H1 (cell line): ENCODE data around the gene RPL14. TPM values are rescaled to one million over a fixed set of nuclear protein-coding genes. Genes with fewer than 3 reads are reported as not detected.

Experiments
- JUND ChIP-seq: IDR thresholded peaks from 2 replicates; pipeline ENCODE4 v1.6.1; 2011; ENCODE audit warnings: mild to moderate bottlenecking, improper control_type of control experiment, low read length
- SUZ12 ChIP-seq: fragments of 200-600 bp; sonication (generic); IDR thresholded peaks from 2 replicates; pipeline ENCODE4 v1.6.1; 2012; ENCODE audit warnings: mild to moderate bottlenecking, inconsistent platforms, low read length, moderate library complexity, mixed read lengths
- TCF12 ChIP-seq: IDR thresholded peaks from 2 replicates; pipeline ENCODE4 v1.6.1; 2011; ENCODE audit warnings: low read depth, mild to moderate bottlenecking, low read length
- polyA plus RNA-seq, 7 experiments: library from polyadenylated mRNA; depleted of rRNA in 3 of 7; stranded (reverse) in 5 of 7; unstranded in 2 of 7; fragments of >200 nt in 5 of 7; fragments of 200-250 nt in 2 of 7; gene quantifications; 1 replicate in 5 of 7; 2 replicates in 1 of 7; 4 replicates in 1 of 7; pipeline versions ENCODE4 v1.2.1 to v1.2.3, GENCODE V29; 2011 to 2013; ENCODE audit warnings: missing spikeins in 2 of 7, mixed read lengths in 2 of 7
- total RNA-seq: library from RNA; stranded (reverse); fragmentation: NEBNext Ultra II Directional; extraction: Animal tissue kit (Norgen Biotek cat#: 25700); gene quantifications from 2 replicates; pipeline ENCODE4 v1.2.1, GENCODE V29; 2021
- TF ChIP-seq, protein P1 (sequence below): fragments of 300-600 bp; sonication (generic); IDR thresholded peaks from 2 replicates; pipeline ENCODE4 v1.7.1; 2012; ENCODE audit warnings: low read length, moderate library complexity, mild to moderate bottlenecking, inconsistent platforms; ENCODE audit not compliant: insufficient replicate concordance
- TF ChIP-seq, protein P2 (sequence below): IDR thresholded peaks from 2 replicates; pipeline ENCODE4 v1.6.1; 2011; ENCODE audit warnings: low read length, improper control_type of control experiment

The RPL14 gene
- total and polyA plus RNA-seq, 2 of the 8 experiments (the other 6 are each of a cell fraction or from before 2014, with no cell fraction given): 1,192 to 2,341 TPM

DNA sequence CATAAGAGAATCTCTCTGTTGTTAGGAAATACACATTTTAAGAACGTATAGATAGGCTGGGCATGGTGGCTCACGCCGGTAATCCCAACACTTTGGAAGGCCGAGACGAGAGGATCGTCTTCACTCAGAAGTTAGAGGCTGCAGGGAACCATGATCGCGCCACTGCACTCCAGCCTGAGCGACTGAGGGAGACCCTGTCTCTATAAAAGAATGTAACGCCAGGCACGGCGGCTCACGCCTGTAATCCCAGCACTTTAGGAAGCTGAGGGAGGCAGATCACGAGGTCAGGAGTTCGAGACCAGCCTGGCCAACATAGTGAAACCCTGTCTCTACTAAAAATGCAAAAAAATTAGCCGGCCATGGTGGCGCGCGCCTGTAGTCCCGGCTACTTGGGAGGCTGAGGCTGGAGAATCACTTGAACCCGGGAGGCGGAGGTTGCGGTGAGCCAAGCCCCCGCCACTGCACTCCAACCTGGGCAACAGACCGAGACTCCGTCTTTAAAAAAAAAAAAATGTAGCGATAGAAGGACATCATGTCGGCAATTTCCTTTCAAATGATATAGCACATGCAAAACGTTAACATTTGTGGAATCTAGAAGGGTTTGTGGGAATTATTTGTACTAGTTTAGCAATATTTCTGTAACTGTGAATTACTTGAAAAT, 730 bp upstream of the RPL14 start (continued):
- TF ChIP-seq, protein P1, sequence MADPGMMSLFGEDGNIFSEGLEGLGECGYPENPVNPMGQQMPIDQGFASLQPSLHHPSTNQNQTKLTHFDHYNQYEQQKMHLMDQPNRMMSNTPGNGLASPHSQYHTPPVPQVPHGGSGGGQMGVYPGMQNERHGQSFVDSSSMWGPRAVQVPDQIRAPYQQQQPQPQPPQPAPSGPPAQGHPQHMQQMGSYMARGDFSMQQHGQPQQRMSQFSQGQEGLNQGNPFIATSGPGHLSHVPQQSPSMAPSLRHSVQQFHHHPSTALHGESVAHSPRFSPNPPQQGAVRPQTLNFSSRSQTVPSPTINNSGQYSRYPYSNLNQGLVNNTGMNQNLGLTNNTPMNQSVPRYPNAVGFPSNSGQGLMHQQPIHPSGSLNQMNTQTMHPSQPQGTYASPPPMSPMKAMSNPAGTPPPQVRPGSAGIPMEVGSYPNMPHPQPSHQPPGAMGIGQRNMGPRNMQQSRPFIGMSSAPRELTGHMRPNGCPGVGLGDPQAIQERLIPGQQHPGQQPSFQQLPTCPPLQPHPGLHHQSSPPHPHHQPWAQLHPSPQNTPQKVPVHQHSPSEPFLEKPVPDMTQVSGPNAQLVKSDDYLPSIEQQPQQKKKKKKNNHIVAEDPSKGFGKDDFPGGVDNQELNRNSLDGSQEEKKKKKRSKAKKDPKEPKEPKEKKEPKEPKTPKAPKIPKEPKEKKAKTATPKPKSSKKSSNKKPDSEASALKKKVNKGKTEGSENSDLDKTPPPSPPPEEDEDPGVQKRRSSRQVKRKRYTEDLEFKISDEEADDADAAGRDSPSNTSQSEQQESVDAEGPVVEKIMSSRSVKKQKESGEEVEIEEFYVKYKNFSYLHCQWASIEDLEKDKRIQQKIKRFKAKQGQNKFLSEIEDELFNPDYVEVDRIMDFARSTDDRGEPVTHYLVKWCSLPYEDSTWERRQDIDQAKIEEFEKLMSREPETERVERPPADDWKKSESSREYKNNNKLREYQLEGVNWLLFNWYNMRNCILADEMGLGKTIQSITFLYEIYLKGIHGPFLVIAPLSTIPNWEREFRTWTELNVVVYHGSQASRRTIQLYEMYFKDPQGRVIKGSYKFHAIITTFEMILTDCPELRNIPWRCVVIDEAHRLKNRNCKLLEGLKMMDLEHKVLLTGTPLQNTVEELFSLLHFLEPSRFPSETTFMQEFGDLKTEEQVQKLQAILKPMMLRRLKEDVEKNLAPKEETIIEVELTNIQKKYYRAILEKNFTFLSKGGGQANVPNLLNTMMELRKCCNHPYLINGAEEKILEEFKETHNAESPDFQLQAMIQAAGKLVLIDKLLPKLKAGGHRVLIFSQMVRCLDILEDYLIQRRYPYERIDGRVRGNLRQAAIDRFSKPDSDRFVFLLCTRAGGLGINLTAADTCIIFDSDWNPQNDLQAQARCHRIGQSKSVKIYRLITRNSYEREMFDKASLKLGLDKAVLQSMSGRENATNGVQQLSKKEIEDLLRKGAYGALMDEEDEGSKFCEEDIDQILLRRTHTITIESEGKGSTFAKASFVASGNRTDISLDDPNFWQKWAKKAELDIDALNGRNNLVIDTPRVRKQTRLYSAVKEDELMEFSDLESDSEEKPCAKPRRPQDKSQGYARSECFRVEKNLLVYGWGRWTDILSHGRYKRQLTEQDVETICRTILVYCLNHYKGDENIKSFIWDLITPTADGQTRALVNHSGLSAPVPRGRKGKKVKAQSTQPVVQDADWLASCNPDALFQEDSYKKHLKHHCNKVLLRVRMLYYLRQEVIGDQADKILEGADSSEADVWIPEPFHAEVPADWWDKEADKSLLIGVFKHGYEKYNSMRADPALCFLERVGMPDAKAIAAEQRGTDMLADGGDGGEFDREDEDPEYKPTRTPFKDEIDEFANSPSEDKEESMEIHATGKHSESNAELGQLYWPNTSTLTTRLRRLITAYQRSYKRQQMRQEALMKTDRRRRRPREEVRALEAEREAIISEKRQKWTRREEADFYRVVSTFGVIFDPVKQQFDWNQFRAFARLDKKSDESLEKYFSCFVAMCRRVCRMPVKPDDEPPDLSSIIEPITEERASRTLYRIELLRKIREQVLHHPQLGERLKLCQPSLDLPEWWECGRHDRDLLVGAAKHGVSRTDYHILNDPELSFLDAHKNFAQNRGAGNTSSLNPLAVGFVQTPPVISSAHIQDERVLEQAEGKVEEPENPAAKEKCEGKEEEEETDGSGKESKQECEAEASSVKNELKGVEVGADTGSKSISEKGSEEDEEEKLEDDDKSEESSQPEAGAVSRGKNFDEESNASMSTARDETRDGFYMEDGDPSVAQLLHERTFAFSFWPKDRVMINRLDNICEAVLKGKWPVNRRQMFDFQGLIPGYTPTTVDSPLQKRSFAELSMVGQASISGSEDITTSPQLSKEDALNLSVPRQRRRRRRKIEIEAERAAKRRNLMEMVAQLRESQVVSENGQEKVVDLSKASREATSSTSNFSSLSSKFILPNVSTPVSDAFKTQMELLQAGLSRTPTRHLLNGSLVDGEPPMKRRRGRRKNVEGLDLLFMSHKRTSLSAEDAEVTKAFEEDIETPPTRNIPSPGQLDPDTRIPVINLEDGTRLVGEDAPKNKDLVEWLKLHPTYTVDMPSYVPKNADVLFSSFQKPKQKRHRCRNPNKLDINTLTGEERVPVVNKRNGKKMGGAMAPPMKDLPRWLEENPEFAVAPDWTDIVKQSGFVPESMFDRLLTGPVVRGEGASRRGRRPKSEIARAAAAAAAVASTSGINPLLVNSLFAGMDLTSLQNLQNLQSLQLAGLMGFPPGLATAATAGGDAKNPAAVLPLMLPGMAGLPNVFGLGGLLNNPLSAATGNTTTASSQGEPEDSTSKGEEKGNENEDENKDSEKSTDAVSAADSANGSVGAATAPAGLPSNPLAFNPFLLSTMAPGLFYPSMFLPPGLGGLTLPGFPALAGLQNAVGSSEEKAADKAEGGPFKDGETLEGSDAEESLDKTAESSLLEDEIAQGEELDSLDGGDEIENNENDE: no peak
- no peak for TF ChIP-seq JUND
- TF ChIP-seq TCF12: no peak
- TF ChIP-seq SUZ12: no peak
- TF ChIP-seq, protein P2, sequence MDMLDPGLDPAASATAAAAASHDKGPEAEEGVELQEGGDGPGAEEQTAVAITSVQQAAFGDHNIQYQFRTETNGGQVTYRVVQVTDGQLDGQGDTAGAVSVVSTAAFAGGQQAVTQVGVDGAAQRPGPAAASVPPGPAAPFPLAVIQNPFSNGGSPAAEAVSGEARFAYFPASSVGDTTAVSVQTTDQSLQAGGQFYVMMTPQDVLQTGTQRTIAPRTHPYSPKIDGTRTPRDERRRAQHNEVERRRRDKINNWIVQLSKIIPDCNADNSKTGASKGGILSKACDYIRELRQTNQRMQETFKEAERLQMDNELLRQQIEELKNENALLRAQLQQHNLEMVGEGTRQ: no peak
